Ovary (tissue), 3 donors: ENCODE data around the gene OR2M4.

ENCODE experiments used
- POLR2A ChIP-seq: fragments of 450-650 bp; IDR thresholded peaks from one replicate; pipeline ENCODE4 v1.6.1; 2017; ENCODE audit warnings: antibody characterized with exemption, mild to moderate bottlenecking, moderate library complexity
- TF ChIP-seq, protein P1 (sequence below), 3 donors: fragments of 450-650 bp in 2 of 3; fragments of 200-600 bp in 1 of 3; IDR thresholded peaks; one replicate each; pipeline versions ENCODE4 v1.5.1 to v1.8.0; 2016 to 2022; ENCODE audit warnings: antibody characterized with exemption in 3 of 3, mild to moderate bottlenecking in 1 of 3
- donor health status: DM: no; HTN: no; CAD: no.

- TF ChIP-seq POLR2A, result no peak
- TF ChIP-seq, protein P1, sequence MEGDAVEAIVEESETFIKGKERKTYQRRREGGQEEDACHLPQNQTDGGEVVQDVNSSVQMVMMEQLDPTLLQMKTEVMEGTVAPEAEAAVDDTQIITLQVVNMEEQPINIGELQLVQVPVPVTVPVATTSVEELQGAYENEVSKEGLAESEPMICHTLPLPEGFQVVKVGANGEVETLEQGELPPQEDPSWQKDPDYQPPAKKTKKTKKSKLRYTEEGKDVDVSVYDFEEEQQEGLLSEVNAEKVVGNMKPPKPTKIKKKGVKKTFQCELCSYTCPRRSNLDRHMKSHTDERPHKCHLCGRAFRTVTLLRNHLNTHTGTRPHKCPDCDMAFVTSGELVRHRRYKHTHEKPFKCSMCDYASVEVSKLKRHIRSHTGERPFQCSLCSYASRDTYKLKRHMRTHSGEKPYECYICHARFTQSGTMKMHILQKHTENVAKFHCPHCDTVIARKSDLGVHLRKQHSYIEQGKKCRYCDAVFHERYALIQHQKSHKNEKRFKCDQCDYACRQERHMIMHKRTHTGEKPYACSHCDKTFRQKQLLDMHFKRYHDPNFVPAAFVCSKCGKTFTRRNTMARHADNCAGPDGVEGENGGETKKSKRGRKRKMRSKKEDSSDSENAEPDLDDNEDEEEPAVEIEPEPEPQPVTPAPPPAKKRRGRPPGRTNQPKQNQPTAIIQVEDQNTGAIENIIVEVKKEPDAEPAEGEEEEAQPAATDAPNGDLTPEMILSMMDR (IDR thresholded peaks at IDR 0.05), result no peak
Measured at GRCh38 chr1:248189026-248189425, 42.2 kb upstream of the OR2M4 start.
